ENCODE data around the gene MRPL36.

Gene MRPL36

DNA sequence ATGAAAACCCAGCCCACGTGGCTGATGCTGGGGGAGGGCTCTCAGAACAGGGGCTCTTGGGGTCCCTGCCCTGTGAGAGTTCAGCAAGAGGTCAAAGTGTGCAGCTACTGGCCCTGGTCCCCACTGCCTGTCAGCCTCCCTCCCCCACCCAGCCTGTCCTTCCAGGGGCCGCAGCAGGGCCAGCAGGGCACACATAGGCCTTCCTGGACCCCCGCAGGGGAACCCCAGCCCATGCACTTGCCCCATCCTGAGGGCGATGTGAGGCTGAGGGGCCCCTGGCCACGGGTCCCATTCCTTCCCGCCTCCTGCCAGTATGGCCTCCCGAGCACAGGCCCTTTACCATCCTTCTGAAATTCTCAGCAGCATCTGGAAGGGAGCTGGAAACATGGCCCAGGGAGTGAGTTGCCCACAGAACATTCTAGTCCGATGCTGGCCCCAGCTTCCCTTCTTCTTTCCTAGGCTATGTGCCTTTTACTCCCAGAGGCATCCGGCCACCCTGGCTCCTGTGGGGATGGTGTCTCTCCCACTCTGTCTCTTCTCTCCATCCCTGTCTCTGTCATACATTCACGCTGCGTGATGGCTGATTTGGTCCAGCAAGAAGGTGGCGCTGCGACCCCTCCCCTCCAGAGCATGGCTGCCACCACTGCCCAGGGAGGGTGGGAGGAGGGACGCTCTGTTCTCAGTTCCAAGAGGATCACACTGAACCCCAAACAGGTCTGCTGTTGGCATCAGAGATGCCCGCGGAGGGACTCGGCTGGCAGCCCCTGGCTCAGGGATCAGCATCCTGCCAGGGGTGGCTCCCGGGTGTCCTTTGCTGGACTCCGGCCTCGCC lies 19.6 kb downstream of the MRPL36 start:
- H3K27ac ChIP-seq (replicated peaks): no peak overlapping the region
- no peak overlapping the region for H3K4me3 ChIP-seq (replicated peaks; ENCODE audit: insufficient read depth, low read length)
- TF ChIP-seq SPI1 (IDR thresholded peaks at IDR 0.05; ENCODE audit: borderline replicate concordance, low read depth): no peak
- TF ChIP-seq, protein P1, sequence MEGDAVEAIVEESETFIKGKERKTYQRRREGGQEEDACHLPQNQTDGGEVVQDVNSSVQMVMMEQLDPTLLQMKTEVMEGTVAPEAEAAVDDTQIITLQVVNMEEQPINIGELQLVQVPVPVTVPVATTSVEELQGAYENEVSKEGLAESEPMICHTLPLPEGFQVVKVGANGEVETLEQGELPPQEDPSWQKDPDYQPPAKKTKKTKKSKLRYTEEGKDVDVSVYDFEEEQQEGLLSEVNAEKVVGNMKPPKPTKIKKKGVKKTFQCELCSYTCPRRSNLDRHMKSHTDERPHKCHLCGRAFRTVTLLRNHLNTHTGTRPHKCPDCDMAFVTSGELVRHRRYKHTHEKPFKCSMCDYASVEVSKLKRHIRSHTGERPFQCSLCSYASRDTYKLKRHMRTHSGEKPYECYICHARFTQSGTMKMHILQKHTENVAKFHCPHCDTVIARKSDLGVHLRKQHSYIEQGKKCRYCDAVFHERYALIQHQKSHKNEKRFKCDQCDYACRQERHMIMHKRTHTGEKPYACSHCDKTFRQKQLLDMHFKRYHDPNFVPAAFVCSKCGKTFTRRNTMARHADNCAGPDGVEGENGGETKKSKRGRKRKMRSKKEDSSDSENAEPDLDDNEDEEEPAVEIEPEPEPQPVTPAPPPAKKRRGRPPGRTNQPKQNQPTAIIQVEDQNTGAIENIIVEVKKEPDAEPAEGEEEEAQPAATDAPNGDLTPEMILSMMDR (IDR thresholded peaks at IDR 0.05; ENCODE audit: insufficient read depth, low read length): no peak
- TF ChIP-seq, protein P2, sequence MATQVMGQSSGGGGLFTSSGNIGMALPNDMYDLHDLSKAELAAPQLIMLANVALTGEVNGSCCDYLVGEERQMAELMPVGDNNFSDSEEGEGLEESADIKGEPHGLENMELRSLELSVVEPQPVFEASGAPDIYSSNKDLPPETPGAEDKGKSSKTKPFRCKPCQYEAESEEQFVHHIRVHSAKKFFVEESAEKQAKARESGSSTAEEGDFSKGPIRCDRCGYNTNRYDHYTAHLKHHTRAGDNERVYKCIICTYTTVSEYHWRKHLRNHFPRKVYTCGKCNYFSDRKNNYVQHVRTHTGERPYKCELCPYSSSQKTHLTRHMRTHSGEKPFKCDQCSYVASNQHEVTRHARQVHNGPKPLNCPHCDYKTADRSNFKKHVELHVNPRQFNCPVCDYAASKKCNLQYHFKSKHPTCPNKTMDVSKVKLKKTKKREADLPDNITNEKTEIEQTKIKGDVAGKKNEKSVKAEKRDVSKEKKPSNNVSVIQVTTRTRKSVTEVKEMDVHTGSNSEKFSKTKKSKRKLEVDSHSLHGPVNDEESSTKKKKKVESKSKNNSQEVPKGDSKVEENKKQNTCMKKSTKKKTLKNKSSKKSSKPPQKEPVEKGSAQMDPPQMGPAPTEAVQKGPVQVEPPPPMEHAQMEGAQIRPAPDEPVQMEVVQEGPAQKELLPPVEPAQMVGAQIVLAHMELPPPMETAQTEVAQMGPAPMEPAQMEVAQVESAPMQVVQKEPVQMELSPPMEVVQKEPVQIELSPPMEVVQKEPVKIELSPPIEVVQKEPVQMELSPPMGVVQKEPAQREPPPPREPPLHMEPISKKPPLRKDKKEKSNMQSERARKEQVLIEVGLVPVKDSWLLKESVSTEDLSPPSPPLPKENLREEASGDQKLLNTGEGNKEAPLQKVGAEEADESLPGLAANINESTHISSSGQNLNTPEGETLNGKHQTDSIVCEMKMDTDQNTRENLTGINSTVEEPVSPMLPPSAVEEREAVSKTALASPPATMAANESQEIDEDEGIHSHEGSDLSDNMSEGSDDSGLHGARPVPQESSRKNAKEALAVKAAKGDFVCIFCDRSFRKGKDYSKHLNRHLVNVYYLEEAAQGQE (IDR thresholded peaks at IDR 0.05; ENCODE audit: insufficient replicate concordance, low read depth): no peak
- TF ChIP-seq POLR2AphosphoS5 (IDR thresholded peaks at IDR 0.05; ENCODE audit: low read depth): no peak
- TF ChIP-seq GABPA (IDR thresholded peaks at IDR 0.05; ENCODE audit: low read depth): no peak
- peaks cover 3% of the 10 kb centered on the region for H3K27me3 ChIP-seq (ENCODE audit: insufficient read depth, poor library complexity, severe bottlenecking)
- DNase-seq (ENCODE audit: low read depth in 1 of 2, low spot score in 1 of 2): no peak

DNA sequence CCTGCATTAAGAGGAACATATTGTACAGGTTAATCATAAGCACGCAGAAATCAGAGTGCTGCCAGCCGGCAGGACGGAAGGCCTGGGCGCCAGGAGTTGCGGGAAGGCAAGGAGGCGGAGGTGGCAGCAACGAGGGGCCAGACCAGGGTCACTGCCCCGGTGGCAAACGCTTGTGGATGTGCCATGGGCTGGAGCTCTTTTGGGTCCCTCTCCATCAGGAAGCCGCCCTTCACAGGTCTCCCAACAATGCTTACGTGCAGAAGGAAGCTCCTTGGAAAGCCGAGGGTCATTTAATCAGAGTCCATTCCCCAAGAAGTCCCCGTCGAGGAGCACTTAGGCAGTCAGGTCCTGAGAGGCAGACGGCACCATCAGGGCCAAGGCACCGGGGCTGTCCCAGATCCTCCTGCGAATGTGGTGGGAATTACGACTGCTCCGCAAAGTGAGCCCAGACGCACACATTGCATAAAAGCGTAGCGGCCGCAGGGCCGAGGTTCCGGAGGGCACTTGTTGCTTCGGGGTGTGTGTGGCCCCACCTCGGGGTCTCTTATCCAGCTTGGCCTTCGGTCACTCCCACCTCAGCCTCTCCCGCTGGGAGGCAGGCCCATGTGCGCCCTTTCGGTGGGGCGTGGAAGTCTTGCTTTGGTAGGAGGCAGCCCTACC lies 20.5 kb downstream of the MRPL36 start:
- TF ChIP-seq SPI1 (IDR thresholded peaks at IDR 0.05; ENCODE audit: borderline replicate concordance, low read depth) (no peak), POLR2AphosphoS5 (IDR thresholded peaks at IDR 0.05; ENCODE audit: low read depth) (no peak), GABPA (IDR thresholded peaks at IDR 0.05; ENCODE audit: low read depth) (no peak)
- TF ChIP-seq, protein P1 (IDR thresholded peaks at IDR 0.05; ENCODE audit: insufficient read depth, low read length): no peak
- TF ChIP-seq, protein P2 (IDR thresholded peaks at IDR 0.05; ENCODE audit: insufficient replicate concordance, low read depth): no peak
- no peak for DNase-seq (ENCODE audit: low read depth in 1 of 2, low spot score in 1 of 2)
- Histone ChIP-seq H3K27ac (replicated peaks) (no peak overlapping the region), H3K27me3 (ENCODE audit: insufficient read depth, poor library complexity, severe bottlenecking) (peaks cover 3% of the 10 kb centered on the region), H3K4me3 (replicated peaks; ENCODE audit: insufficient read depth, low read length) (no peak overlapping the region)

DNA sequence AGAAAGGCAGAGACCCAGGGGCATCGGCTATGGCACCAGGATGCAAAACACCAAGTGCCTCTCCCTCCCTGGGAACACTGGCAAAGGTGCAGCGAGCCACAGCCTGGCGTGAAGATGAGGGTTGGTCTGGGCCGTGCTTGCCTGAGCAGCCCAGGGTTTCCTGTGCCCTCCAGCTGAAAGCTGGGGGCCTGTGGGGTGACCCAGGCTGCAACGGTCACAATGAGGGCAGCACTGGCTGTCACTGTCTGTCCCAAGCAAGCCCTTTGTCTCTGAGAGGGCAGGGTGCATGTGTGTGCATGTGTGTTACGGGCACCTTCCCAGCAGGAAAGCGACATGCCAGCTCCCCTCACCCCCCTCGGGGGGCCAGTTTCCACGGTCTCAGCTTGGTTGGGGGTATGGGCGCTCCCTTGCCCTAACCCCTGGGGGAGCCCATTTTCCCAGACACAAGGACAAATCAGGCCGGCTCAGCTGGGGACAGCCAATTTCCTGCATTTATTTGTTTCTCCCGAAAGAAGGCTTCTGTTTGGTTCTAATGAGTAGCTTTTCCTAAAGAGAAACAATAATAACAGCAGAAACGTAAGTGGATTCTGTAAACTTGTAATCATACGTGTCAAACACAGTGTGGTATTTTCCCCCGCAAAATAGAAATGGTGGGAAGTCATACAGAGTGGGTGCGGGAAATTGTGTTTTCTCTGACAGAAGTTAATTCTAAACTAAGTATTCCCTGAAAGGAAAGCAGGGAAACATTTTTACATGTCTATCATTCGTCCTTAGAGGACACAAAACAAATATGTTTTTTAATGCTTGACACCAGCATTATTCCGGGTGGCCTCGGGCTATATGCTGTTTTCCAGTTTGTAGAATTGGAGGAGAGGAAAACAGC lies 21.3 kb downstream of the MRPL36 start:
- H3K27me3 ChIP-seq (ENCODE audit: insufficient read depth, poor library complexity, severe bottlenecking): peaks cover 3% of the 10 kb centered on the region
- DNase-seq (ENCODE audit: low read depth in 1 of 2, low spot score in 1 of 2): no peak
- H3K4me3 ChIP-seq (replicated peaks; ENCODE audit: insufficient read depth, low read length): no peak overlapping the region
- H3K27ac ChIP-seq (replicated peaks): no peak overlapping the region
- no peak for TF ChIP-seq SPI1 (IDR thresholded peaks at IDR 0.05; ENCODE audit: borderline replicate concordance, low read depth)
- no peak for TF ChIP-seq GABPA (IDR thresholded peaks at IDR 0.05; ENCODE audit: low read depth)
- TF ChIP-seq, protein P2 (IDR thresholded peaks at IDR 0.05; ENCODE audit: insufficient replicate concordance, low read depth): no peak
- TF ChIP-seq, protein P1 (IDR thresholded peaks at IDR 0.05; ENCODE audit: insufficient read depth, low read length): no peak
- TF ChIP-seq POLR2AphosphoS5 (IDR thresholded peaks at IDR 0.05; ENCODE audit: low read depth): no peak

Measured in HL-60 (cell line).